ENCODE data around the gene SMAD2.

Gene SMAD2

GRCh38 chr18:47949202-47949601 is 18.7 kb upstream of the SMAD2 start:
- Mint-ChIP-seq H3K36me3 (no peaks in the 10 kb centered on the region), H3K4me1 (ENCODE audit: low read depth) (peaks cover 22% of the 10 kb centered on the region), H3K9me3 (ENCODE audit: low read depth) (peaks cover 5% of the 10 kb centered on the region), H3K27ac (no peak overlapping the region), H3K27me3 (no peaks in the 10 kb centered on the region), H3K4me3 (no peak overlapping the region)

- H3K9me3 Mint-ChIP-seq (ENCODE audit: low read depth), result peaks cover 5% of the 10 kb centered on the region
- no peak overlapping the region for H3K4me3 Mint-ChIP-seq
- H3K4me1 Mint-ChIP-seq (ENCODE audit: low read depth), result peaks cover 11% of the 10 kb centered on the region
- no peak overlapping the region for H3K27ac Mint-ChIP-seq
- H3K27me3 Mint-ChIP-seq, result no peaks in the 10 kb centered on the region
- peaks cover 4% of the 10 kb centered on the region for H3K36me3 Mint-ChIP-seq
These were observed 16.4 kb upstream of the SMAD2 start for GRCh38 chr18:47946889-47947288.

GRCh38 chr18:47944972-47945852 is 14.8 kb upstream of the SMAD2 start:
- Mint-ChIP-seq H3K4me1 (ENCODE audit: low read depth) (peaks cover 11% of the 10 kb centered on the region), H3K4me3 (no peak overlapping the region), H3K36me3 (peaks cover 4% of the 10 kb centered on the region), H3K27me3 (no peaks in the 10 kb centered on the region), H3K9me3 (ENCODE audit: low read depth) (peaks cover 5% of the 10 kb centered on the region), H3K27ac (no peak overlapping the region)

GRCh38 chr18:47936952-47937351 is 6.5 kb upstream of the SMAD2 start:
- Mint-ChIP-seq H3K36me3 (no peaks in the 10 kb centered on the region), H3K27ac (no peak overlapping the region), H3K27me3 (no peaks in the 10 kb centered on the region), H3K4me3 (no peak overlapping the region), H3K9me3 (ENCODE audit: low read depth) (no peaks in the 10 kb centered on the region), H3K4me1 (ENCODE audit: low read depth) (peaks cover 4% of the 10 kb centered on the region)

- H3K27me3 Mint-ChIP-seq, result no peaks in the 10 kb centered on the region
- H3K9me3 Mint-ChIP-seq (ENCODE audit: low read depth), result no peaks in the 10 kb centered on the region
- no peak overlapping the region for H3K27ac Mint-ChIP-seq
- H3K36me3 Mint-ChIP-seq, result no peaks in the 10 kb centered on the region
- H3K4me3 Mint-ChIP-seq, result no peak overlapping the region
- H3K4me1 Mint-ChIP-seq (ENCODE audit: low read depth), result peaks cover 9% of the 10 kb centered on the region
These were observed 5.0 kb upstream of the SMAD2 start for GRCh38 chr18:47935321-47936055.

GRCh38 chr18:47932603-47933002 is 2.1 kb upstream of the SMAD2 start:
- Mint-ChIP-seq H3K27me3 (no peaks in the 10 kb centered on the region), H3K36me3 (peaks cover 3% of the 10 kb centered on the region), H3K4me1 (ENCODE audit: low read depth) (peaks cover 27% of the 10 kb centered on the region), H3K4me3 (no peak overlapping the region), H3K9me3 (ENCODE audit: low read depth) (no peaks in the 10 kb centered on the region), H3K27ac (no peak overlapping the region)

- Mint-ChIP-seq H3K4me1 (ENCODE audit: low read depth) (peaks cover 30% of the 10 kb centered on the region), H3K36me3 (peaks cover 3% of the 10 kb centered on the region), H3K4me3 (peak overlapping the region; percentile 87), H3K27me3 (no peaks in the 10 kb centered on the region), H3K27ac (peak overlapping the region; percentile 95), H3K9me3 (ENCODE audit: low read depth) (no peaks in the 10 kb centered on the region)
These were observed 1.7 kb upstream of the SMAD2 start for GRCh38 chr18:47932190-47932589.

GRCh38 chr18:47931718-47932103 is 1.3 kb upstream of the SMAD2 start:
- Mint-ChIP-seq H3K9me3 (ENCODE audit: low read depth) (no peaks in the 10 kb centered on the region), H3K36me3 (peaks cover 3% of the 10 kb centered on the region), H3K4me3 (peak overlapping the region; percentile 87), H3K27ac (peak overlapping the region; percentile 95), H3K4me1 (ENCODE audit: low read depth) (peaks cover 35% of the 10 kb centered on the region), H3K27me3 (no peaks in the 10 kb centered on the region)

- no peaks in the 10 kb centered on the region for H3K27me3 Mint-ChIP-seq
- peaks cover 3% of the 10 kb centered on the region for H3K36me3 Mint-ChIP-seq
- H3K4me3 Mint-ChIP-seq, result peak overlapping the region; percentile 87
- H3K9me3 Mint-ChIP-seq (ENCODE audit: low read depth), result no peaks in the 10 kb centered on the region
- peak overlapping the region; percentile 95 for H3K27ac Mint-ChIP-seq
- peaks cover 41% of the 10 kb centered on the region for H3K4me1 Mint-ChIP-seq (ENCODE audit: low read depth)
These were observed 665 bp upstream of the SMAD2 start for GRCh38 chr18:47930931-47931717.

GRCh38 chr18:47929681-47930198 is 719 bp downstream of the SMAD2 start:
- peaks cover 55% of the 10 kb centered on the region for H3K4me1 Mint-ChIP-seq (ENCODE audit: low read depth)

GRCh38 chr18:47928466-47928865 is 2.0 kb downstream of the SMAD2 start:
- Mint-ChIP-seq H3K36me3 (peaks cover 3% of the 10 kb centered on the region), H3K27ac (peak overlapping the region; percentile 95), H3K9me3 (ENCODE audit: low read depth) (no peaks in the 10 kb centered on the region), H3K27me3 (no peaks in the 10 kb centered on the region), H3K4me3 (peak overlapping the region; percentile 96), H3K4me1 (ENCODE audit: low read depth) (peaks cover 64% of the 10 kb centered on the region)

More at GRCh38 chr18:47929681-47930198, 719 bp downstream of the SMAD2 start:
- Mint-ChIP-seq H3K4me3 (peak overlapping the region; percentile 96), H3K27me3 (no peaks in the 10 kb centered on the region), H3K36me3 (peaks cover 3% of the 10 kb centered on the region), H3K27ac (peak overlapping the region; percentile 95), H3K9me3 (ENCODE audit: low read depth) (no peaks in the 10 kb centered on the region)

GRCh38 chr18:47926101-47926850 is 4.2 kb downstream of the SMAD2 start:
- H3K4me1 Mint-ChIP-seq (ENCODE audit: low read depth), result peaks cover 74% of the 10 kb centered on the region
- H3K9me3 Mint-ChIP-seq (ENCODE audit: low read depth), result no peaks in the 10 kb centered on the region
- peaks cover 6% of the 10 kb centered on the region for H3K36me3 Mint-ChIP-seq
- peak overlapping the region; percentile 72 for H3K4me3 Mint-ChIP-seq
- peak overlapping the region; percentile 92 for H3K27ac Mint-ChIP-seq
- H3K27me3 Mint-ChIP-seq, result no peaks in the 10 kb centered on the region

GRCh38 chr18:47919916-47920315 is 10.5 kb downstream of the SMAD2 start:
- Mint-ChIP-seq H3K27me3 (no peaks in the 10 kb centered on the region), H3K27ac (peak overlapping the region; percentile 99), H3K4me1 (ENCODE audit: low read depth) (peaks cover 91% of the 10 kb centered on the region), H3K9me3 (ENCODE audit: low read depth) (no peaks in the 10 kb centered on the region), H3K36me3 (peaks cover 12% of the 10 kb centered on the region), H3K4me3 (peak overlapping the region; percentile 35)

Data from activated naive CD8-positive, alpha-beta T cell (primary cell).